Fibroblast of lung (primary cell): ENCODE results near the gene KIF5A. TPM values are rescaled to one million over a fixed set of nuclear protein-coding genes. Genes with fewer than 3 reads are reported as not detected.

Experiments used
- DNase-seq, 2 donors: peaks; one replicate each; pipeline versions ENCODE4 v3.0.0 to v3.0.0-alpha.2; 2010; ENCODE audit warnings: low read depth in 2 of 2
- H2AFZ ChIP-seq: 2 replicates; pipeline ENCODE4 v1.5.1; 2012; ENCODE audit warnings: low read length, control low read depth, inconsistent platforms
- H3K27ac ChIP-seq: 2 replicates; pipeline ENCODE4 v1.5.1; 2011; ENCODE audit warnings: low read length, control low read depth; ENCODE audit not compliant: insufficient read depth
- H3K27me3 ChIP-seq: 2 replicates; pipeline ENCODE4 v1.5.1; 2011; ENCODE audit warnings: mild to moderate bottlenecking, low read length; ENCODE audit not compliant: control insufficient read depth, insufficient read depth
- H3K36me3 ChIP-seq: 2 replicates; pipeline ENCODE4 v1.5.1; 2011; ENCODE audit warnings: low read length; ENCODE audit not compliant: control insufficient read depth, insufficient read depth
- H3K4me1 ChIP-seq: 2 replicates; pipeline ENCODE4 v1.5.1; 2011; ENCODE audit warnings: low read length; ENCODE audit not compliant: control insufficient read depth, insufficient read depth; ENCODE audit errors: extremely low read depth
- H3K4me2 ChIP-seq: 2 replicates; pipeline ENCODE4 v1.5.1; 2011; ENCODE audit warnings: low read length, control low read depth; ENCODE audit not compliant: insufficient read depth; ENCODE audit errors: extremely low read depth
- H3K4me3 ChIP-seq, 4 experiments: fragments of 200-600 bp in 1 of 4; sonication (generic) in 1 of 4; replicated peaks in 1 of 4; 2 replicates each; pipeline ENCODE4 v1.5.1; 2011 to 2016; ENCODE audit warnings: low read length in 4 of 4, low read depth in 3 of 4, mild to moderate bottlenecking in 3 of 4, control low read depth in 2 of 4, inconsistent platforms in 1 of 4, mixed read lengths in 1 of 4; ENCODE audit not compliant: insufficient read depth in 1 of 4; ENCODE audit errors: control extremely low read depth in 1 of 4
- H3K79me2 ChIP-seq: 2 replicates; pipeline ENCODE4 v1.5.1; 2012; ENCODE audit warnings: mild to moderate bottlenecking, low read length, inconsistent platforms; ENCODE audit not compliant: control insufficient read depth, insufficient read depth
- H3K9ac ChIP-seq: 2 replicates; pipeline ENCODE4 v1.5.1; 2011; ENCODE audit warnings: mild to moderate bottlenecking, low read length, control low read depth; ENCODE audit not compliant: insufficient read depth
- H3K9me3 ChIP-seq: 2 replicates; pipeline ENCODE4 v1.5.1; 2012; ENCODE audit warnings: low read depth, low read length; ENCODE audit not compliant: control insufficient read depth, insufficient read depth
- H4K20me1 ChIP-seq: 2 replicates; pipeline ENCODE4 v1.5.1; 2011; ENCODE audit warnings: low read length; ENCODE audit not compliant: control insufficient read depth, insufficient read depth; ENCODE audit errors: extremely low read depth
- EZH2 ChIP-seq: IDR thresholded peaks from 2 replicates; pipeline ENCODE4 v1.5.1; 2012; ENCODE audit warnings: low read length, control low read depth, mild to moderate bottlenecking; ENCODE audit errors: missing control alignments
- polyA plus RNA-seq, 2 donors: library from polyadenylated mRNA; depleted of rRNA in 1 of 2; stranded (reverse) in 1 of 2; unstranded in 1 of 2; fragments of >200 nt; gene quantifications; 2 replicates each; pipeline ENCODE4 v1.2.1, GENCODE V29; 2011 to 2012; ENCODE audit warnings: missing spikeins in 1 of 2
- total RNA-seq: library from RNA; depleted of rRNA; stranded (reverse); fragments of >200 nt; gene quantifications from 2 replicates; pipeline ENCODE4 v1.2.1, GENCODE V29; 2014
- TF ChIP-seq, protein P1 (sequence below), 2 donors: IDR thresholded peaks in 1 of 2; conservative IDR thresholded peaks in 1 of 2; 1 replicate in 1 of 2; 2 replicates in 1 of 2; pipeline ENCODE4 v1.5.1; 2011 to 2012; ENCODE audit warnings: low read length in 2 of 2, control low read depth in 1 of 2, inconsistent platforms in 1 of 2, low read depth in 1 of 2, mild to moderate bottlenecking in 1 of 2

KIF5A gene
- total and polyA plus RNA-seq, 2 donors (not counting 1 experiment from before 2014, with no cell fraction given) = 0.53 to 1.3 TPM

DNA sequence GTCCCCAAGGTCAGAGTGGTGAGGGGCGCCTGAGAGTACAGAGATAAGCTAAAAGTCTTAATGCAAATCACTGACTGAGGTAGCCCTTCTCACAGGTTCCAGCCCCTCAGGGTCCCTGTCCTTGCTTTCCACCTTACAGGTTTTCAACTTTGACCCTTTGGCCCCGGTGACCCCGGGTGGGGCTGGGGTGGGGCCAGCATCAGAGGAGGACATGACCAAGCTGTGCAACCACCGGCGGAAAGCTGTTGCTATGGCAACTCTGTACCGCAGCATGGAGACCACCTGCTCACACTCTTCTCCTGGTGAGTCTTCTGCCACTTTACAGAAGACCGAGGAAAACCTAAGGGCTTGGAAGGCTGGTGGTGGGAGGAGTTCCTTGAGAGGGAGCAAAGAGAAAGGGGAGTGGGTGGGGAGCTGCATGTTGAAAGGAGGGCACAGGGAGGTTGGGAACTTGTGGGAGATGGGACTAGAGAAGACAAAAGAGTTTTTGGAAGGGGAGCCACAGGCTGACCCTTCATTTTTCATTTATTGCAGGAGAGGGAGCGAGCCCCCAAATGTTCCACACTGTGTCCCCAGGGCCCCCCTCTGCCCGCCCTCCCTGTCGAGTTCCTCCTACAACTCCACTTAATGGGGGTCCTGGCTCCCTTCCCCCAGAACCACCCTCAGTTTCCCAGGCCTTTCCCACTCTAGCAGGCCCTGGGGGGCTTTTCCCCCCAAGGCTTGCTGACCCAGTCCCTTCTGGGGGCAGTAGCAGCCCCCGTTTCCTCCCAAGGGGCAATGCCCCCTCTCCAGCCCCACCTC, 24.8 kb upstream of the KIF5A start:
- H3K27me3 ChIP-seq = no peaks in the 10 kb centered on the region
- H3K9ac ChIP-seq = no peak overlapping the region
- H4K20me1 ChIP-seq = no peaks in the 10 kb centered on the region
- TF ChIP-seq, protein P1, sequence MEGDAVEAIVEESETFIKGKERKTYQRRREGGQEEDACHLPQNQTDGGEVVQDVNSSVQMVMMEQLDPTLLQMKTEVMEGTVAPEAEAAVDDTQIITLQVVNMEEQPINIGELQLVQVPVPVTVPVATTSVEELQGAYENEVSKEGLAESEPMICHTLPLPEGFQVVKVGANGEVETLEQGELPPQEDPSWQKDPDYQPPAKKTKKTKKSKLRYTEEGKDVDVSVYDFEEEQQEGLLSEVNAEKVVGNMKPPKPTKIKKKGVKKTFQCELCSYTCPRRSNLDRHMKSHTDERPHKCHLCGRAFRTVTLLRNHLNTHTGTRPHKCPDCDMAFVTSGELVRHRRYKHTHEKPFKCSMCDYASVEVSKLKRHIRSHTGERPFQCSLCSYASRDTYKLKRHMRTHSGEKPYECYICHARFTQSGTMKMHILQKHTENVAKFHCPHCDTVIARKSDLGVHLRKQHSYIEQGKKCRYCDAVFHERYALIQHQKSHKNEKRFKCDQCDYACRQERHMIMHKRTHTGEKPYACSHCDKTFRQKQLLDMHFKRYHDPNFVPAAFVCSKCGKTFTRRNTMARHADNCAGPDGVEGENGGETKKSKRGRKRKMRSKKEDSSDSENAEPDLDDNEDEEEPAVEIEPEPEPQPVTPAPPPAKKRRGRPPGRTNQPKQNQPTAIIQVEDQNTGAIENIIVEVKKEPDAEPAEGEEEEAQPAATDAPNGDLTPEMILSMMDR (conservative IDR thresholded peaks at IDR 0.05 in 1 of 2, IDR thresholded peaks at IDR 0.05 in 1 of 2; ENCODE audit: low read depth in 1 of 2, low read length in 2 of 2) = no peak
- peaks cover 16% of the 10 kb centered on the region for H3K36me3 ChIP-seq
- H3K4me1 ChIP-seq = peaks cover 19% of the 10 kb centered on the region
- peak overlapping the region; percentile 89 for H3K4me2 ChIP-seq
- no peaks in the 10 kb centered on the region for H3K9me3 ChIP-seq
- H3K79me2 ChIP-seq = peaks cover 25% of the 10 kb centered on the region
- no peak overlapping the region for H2AFZ ChIP-seq
- no peak for DNase-seq
- peak overlapping the region in 3 of 4 experiments; percentile 14 to 91 (median 68) for H3K4me3 ChIP-seq
- no peak overlapping the region for H3K27ac ChIP-seq

DNA sequence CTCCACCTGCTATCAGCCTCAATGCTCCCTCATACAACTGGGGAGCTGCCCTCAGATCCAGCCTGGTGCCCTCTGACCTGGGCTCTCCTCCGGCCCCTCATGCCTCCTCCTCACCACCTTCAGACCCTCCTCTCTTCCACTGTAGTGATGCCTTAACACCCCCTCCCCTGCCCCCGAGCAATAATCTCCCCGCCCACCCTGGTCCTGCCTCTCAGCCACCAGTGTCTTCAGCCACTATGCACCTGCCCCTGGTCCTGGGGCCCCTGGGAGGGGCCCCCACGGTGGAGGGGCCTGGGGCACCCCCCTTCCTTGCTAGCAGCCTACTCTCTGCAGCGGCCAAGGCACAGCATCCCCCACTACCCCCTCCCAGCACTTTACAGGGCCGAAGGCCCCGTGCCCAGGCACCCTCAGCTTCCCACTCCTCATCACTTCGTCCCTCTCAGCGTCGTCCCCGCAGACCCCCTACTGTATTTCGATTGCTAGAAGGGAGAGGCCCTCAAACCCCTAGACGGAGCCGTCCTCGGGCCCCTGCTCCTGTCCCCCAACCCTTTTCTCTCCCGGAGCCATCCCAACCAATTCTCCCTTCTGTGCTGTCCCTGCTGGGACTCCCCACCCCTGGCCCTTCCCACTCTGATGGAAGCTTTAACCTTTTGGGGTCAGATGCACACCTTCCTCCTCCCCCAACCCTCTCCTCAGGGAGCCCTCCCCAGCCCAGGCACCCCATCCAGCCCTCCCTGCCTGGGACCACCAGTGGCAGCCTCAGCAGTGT, 24.0 kb upstream of the KIF5A start:
- Histone ChIP-seq H3K27me3 (no peaks in the 10 kb centered on the region), H4K20me1 (no peaks in the 10 kb centered on the region), H2AFZ (no peak overlapping the region), H3K4me2 (no peak overlapping the region), H3K4me1 (peaks cover 19% of the 10 kb centered on the region), H3K9me3 (no peaks in the 10 kb centered on the region), H3K9ac (no peak overlapping the region), H3K79me2 (peaks cover 23% of the 10 kb centered on the region), H3K27ac (no peak overlapping the region), H3K4me3 (no peak overlapping the region), H3K36me3 (peaks cover 16% of the 10 kb centered on the region)
- TF ChIP-seq, protein P1 (conservative IDR thresholded peaks at IDR 0.05 in 1 of 2, IDR thresholded peaks at IDR 0.05 in 1 of 2; ENCODE audit: low read depth in 1 of 2, low read length in 2 of 2) = no peak
- no peak for TF ChIP-seq EZH2
- no peak for DNase-seq

DNA sequence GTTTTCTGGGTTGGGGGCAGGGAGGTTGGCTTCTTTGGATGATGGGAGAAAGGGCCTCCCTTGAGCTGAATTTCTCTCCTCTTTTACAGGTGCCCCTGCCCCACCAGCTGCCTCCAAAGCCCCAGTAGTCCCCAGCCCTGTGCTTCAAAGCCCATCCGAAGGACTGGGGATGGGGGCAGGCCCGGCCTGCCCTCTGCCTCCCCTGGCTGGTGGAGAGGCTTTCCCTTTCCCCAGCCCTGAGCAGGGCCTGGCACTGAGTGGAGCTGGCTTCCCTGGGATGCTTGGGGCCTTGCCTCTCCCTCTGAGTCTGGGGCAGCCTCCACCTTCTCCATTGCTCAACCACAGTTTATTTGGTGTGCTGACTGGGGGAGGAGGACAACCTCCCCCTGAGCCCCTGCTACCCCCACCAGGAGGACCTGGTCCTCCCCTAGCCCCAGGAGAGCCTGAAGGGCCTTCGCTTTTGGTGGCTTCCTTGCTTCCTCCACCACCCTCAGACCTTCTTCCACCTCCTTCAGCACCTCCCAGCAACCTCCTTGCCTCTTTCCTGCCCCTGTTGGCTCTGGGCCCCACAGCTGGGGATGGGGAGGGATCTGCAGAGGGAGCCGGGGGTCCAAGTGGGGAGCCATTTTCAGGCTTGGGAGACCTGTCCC, 23.2 kb upstream of the KIF5A start:
- no peak overlapping the region for H2AFZ ChIP-seq
- DNase-seq = no peak
- no peaks in the 10 kb centered on the region for H3K9me3 ChIP-seq
- TF ChIP-seq EZH2 = no peak
- TF ChIP-seq, protein P1 (conservative IDR thresholded peaks at IDR 0.05 in 1 of 2, IDR thresholded peaks at IDR 0.05 in 1 of 2; ENCODE audit: low read depth in 1 of 2, low read length in 2 of 2) = no peak
- peaks cover 23% of the 10 kb centered on the region for H3K79me2 ChIP-seq
- peaks cover 18% of the 10 kb centered on the region for H3K36me3 ChIP-seq
- H3K4me1 ChIP-seq = peaks cover 14% of the 10 kb centered on the region
- no peaks in the 10 kb centered on the region for H3K27me3 ChIP-seq
- no peak overlapping the region for H3K9ac ChIP-seq
- H3K4me3 ChIP-seq = no peak overlapping the region
- no peak overlapping the region for H3K27ac ChIP-seq
- H3K4me2 ChIP-seq = no peak overlapping the region
- H4K20me1 ChIP-seq = no peaks in the 10 kb centered on the region
